DND-41 (cell line): Measurements from ENCODE around the gene TAF5L.

Experiments
- ATAC-seq: fragments of 200-7000 bp; cut with Tn5 transposase; 3 replicates; pipeline ENCODE4 v1.9.1; 2021; ENCODE audit warnings: low read depth; ENCODE audit not compliant: insufficient read depth
- DNase-seq: peaks from one replicate; pipeline ENCODE4 v3.0.0-alpha.2; 2020
- H2AFZ ChIP-seq: 2 replicates; pipeline ENCODE4 v1.6.0; 2012; ENCODE audit warnings: low read depth, low read length
- H3K27ac ChIP-seq: 2 replicates; pipeline ENCODE4 v1.5.1; 2012; ENCODE audit warnings: low read length, inconsistent platforms
- H3K27me3 ChIP-seq: fragments of 200-600 bp; sonication (generic); 2 replicates; pipeline ENCODE4 v1.6.0; 2012; ENCODE audit warnings: low read length, mild to moderate bottlenecking, inconsistent platforms; ENCODE audit not compliant: insufficient read depth, poor library complexity
- H3K36me3 ChIP-seq: 2 replicates; pipeline ENCODE4 v1.5.1; 2012; ENCODE audit warnings: low read length, inconsistent platforms; ENCODE audit not compliant: insufficient read depth
- H3K4me1 ChIP-seq: 2 replicates; pipeline ENCODE4 v1.5.1; 2012; ENCODE audit warnings: mild to moderate bottlenecking, low read length; ENCODE audit not compliant: insufficient read depth
- H3K4me2 ChIP-seq: 2 replicates; pipeline ENCODE4 v1.6.0; 2012; ENCODE audit warnings: mild to moderate bottlenecking, moderate library complexity, low read length, inconsistent platforms; ENCODE audit not compliant: insufficient read depth
- H3K4me3 ChIP-seq, 2 experiments: fragments of 200-600 bp in 1 of 2; shearing (Covaris generic) in 1 of 2; 2 replicates each; pipeline ENCODE4 v1.5.1; 2012 to 2016; ENCODE audit warnings: inconsistent platforms in 2 of 2, low read length in 2 of 2, mild to moderate bottlenecking in 2 of 2, low read depth in 1 of 2, moderate library complexity in 1 of 2
- H3K79me2 ChIP-seq: 2 replicates; pipeline ENCODE4 v1.6.0; 2012; ENCODE audit warnings: low read length, inconsistent platforms; ENCODE audit not compliant: insufficient read depth
- H3K9ac ChIP-seq: 2 replicates; pipeline ENCODE4 v1.6.0; 2012; ENCODE audit warnings: low read depth, mild to moderate bottlenecking, inconsistent platforms, low read length, moderate library complexity
- H3K9me3 ChIP-seq: 2 replicates; pipeline ENCODE4 v1.5.1; 2012; ENCODE audit warnings: low read length, moderate library complexity, mild to moderate bottlenecking, inconsistent platforms; ENCODE audit not compliant: insufficient read depth, severe bottlenecking
- H4K20me1 ChIP-seq: 2 replicates; pipeline ENCODE4 v1.6.0; 2012; ENCODE audit warnings: low read length; ENCODE audit not compliant: insufficient read depth
- EZH2 ChIP-seq: IDR thresholded peaks from 3 replicates; pipeline ENCODE4 v1.6.1; 2012; ENCODE audit warnings: borderline replicate concordance, low read depth, mild to moderate bottlenecking, moderate library complexity, low read length, inconsistent platforms; ENCODE audit not compliant: severe bottlenecking
- TF ChIP-seq, protein P1 (sequence below): IDR thresholded peaks from 2 replicates; pipeline ENCODE4 v1.5.1; 2012; ENCODE audit warnings: borderline replicate concordance, low read length, moderate library complexity, mild to moderate bottlenecking; ENCODE audit not compliant: poor library complexity, severe bottlenecking; ENCODE audit errors: extremely low read depth

Gene TAF5L

DNA sequence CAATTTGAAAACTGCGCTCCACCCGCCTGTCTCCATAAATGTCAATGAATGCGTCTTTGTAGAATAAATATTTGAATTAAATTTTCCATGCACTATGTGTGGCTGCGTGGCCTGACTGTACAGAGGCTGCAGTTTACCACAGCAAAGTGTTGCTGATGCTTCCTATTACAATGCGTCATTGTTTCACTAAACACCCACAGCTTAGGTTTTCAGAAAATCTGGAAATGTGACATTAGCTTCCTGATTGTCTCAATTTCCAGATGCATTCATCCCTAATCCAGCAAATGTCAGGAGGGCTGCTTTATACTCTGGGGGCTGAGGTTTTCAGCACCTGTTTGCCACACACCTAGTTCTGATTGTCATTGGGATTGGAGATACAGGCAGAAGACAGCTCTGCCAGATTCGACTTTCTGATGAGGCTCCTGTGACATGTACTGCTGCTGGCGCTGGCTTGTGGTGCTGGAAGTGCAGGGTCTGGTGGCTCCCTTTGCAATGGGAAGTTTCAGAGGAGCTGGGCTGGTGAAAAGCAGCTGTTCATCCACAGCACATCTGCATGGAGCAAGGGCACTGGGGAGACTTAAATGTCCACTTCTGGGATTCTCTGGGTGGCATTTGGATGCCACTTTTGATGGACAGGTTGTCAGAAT, 40.1 kb upstream of the TAF5L start:
- TF ChIP-seq, protein P1, sequence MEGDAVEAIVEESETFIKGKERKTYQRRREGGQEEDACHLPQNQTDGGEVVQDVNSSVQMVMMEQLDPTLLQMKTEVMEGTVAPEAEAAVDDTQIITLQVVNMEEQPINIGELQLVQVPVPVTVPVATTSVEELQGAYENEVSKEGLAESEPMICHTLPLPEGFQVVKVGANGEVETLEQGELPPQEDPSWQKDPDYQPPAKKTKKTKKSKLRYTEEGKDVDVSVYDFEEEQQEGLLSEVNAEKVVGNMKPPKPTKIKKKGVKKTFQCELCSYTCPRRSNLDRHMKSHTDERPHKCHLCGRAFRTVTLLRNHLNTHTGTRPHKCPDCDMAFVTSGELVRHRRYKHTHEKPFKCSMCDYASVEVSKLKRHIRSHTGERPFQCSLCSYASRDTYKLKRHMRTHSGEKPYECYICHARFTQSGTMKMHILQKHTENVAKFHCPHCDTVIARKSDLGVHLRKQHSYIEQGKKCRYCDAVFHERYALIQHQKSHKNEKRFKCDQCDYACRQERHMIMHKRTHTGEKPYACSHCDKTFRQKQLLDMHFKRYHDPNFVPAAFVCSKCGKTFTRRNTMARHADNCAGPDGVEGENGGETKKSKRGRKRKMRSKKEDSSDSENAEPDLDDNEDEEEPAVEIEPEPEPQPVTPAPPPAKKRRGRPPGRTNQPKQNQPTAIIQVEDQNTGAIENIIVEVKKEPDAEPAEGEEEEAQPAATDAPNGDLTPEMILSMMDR = no peak
- TF ChIP-seq EZH2 = no peak
- H3K27ac ChIP-seq = peak overlapping the region; percentile 28; the same call in 1 of the 2 replicates
- H3K4me2 ChIP-seq = no peak overlapping the region

DNA sequence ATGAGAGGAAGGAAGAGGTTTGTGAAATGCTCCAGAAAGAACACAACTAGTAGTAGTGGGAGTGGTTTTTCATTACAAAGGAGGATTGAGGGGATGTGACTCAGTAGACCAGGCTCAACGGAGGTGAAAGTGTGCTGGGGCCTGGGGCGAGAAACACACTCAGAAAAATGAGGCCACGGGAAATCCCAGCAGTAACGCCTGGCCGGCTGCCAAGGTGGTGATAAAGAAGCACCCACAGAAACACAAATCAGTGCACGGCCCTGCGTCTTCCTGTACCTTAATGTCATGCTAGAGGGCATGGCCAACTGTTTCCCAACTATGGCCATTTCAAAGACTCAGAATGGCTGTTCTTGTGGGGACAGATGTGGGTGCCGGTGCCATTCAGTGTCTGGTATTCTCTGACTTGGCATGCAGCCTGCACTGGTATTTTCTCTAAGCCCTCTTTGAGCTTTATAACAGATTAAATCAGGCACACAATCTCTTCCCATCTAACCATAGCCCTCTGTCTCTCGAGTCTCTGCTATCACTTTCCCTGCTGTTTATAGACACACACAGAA, 38.3 kb upstream of the TAF5L start:
- H3K79me2 ChIP-seq = peaks cover 10% of the 10 kb centered on the region
- no peaks in the 10 kb centered on the region for H3K27me3 ChIP-seq
- no peaks in the 10 kb centered on the region for H4K20me1 ChIP-seq
- TF ChIP-seq EZH2 = no peak
- TF ChIP-seq, protein P1 = no peak
- H3K4me1 ChIP-seq = peaks cover 50% of the 10 kb centered on the region
- peak overlapping the region; percentile 2; the same call in 1 of the 2 replicates for H3K9ac ChIP-seq
- H3K36me3 ChIP-seq = peaks cover 34% of the 10 kb centered on the region
- H3K4me2 ChIP-seq = peak overlapping the region; percentile 27
- H3K9me3 ChIP-seq = no peaks in the 10 kb centered on the region
- ATAC-seq (peak; percentile 49), DNase-seq (peak; percentile 76)
- no peak overlapping the region for H3K4me3 ChIP-seq
- H2AFZ ChIP-seq = no peak overlapping the region
- peak overlapping the region; percentile 77 for H3K27ac ChIP-seq

More for the DNA sequence above, 40.1 kb upstream of the TAF5L start:
- ATAC-seq = no peak
- Histone ChIP-seq H3K9me3 (no peaks in the 10 kb centered on the region), H4K20me1 (no peaks in the 10 kb centered on the region), H2AFZ (no peak overlapping the region), H3K4me1 (peaks cover 47% of the 10 kb centered on the region), H3K36me3 (peaks cover 18% of the 10 kb centered on the region), H3K79me2 (peaks cover 8% of the 10 kb centered on the region), H3K4me3 (no peak overlapping the region), H3K27me3 (no peaks in the 10 kb centered on the region), H3K9ac (no peak overlapping the region)
- no peak for DNase-seq

GRCh38 chr1:229661897-229662296, 36.0 kb upstream of the TAF5L start:
- Histone ChIP-seq H2AFZ (no peak overlapping the region), H3K4me3 (no peak overlapping the region), H3K79me2 (peaks cover 10% of the 10 kb centered on the region), H3K9ac (peak overlapping the region; percentile 13), H3K9me3 (no peaks in the 10 kb centered on the region), H3K27me3 (no peaks in the 10 kb centered on the region), H3K4me2 (no peak overlapping the region), H3K4me1 (peaks cover 50% of the 10 kb centered on the region), H4K20me1 (no peaks in the 10 kb centered on the region), H3K27ac (peak overlapping the region; percentile 77), H3K36me3 (peaks cover 56% of the 10 kb centered on the region)
- no peak for ATAC-seq
- TF ChIP-seq, protein P1 = no peak
- no peak for TF ChIP-seq EZH2
- no peak for DNase-seq
